HG03469 (cell line): ENCODE data around the gene HES5.

Source experiments
- ATAC-seq: cut with Tn5 transposase; IDR thresholded peaks from one replicate; pipeline ENCODE4 v1.9.1; 2021; ENCODE audit warnings: mild to moderate bottlenecking, moderate library complexity, moderate number of reproducible peaks; ENCODE audit not compliant: unreplicated experiment

Gene HES5

DNA sequence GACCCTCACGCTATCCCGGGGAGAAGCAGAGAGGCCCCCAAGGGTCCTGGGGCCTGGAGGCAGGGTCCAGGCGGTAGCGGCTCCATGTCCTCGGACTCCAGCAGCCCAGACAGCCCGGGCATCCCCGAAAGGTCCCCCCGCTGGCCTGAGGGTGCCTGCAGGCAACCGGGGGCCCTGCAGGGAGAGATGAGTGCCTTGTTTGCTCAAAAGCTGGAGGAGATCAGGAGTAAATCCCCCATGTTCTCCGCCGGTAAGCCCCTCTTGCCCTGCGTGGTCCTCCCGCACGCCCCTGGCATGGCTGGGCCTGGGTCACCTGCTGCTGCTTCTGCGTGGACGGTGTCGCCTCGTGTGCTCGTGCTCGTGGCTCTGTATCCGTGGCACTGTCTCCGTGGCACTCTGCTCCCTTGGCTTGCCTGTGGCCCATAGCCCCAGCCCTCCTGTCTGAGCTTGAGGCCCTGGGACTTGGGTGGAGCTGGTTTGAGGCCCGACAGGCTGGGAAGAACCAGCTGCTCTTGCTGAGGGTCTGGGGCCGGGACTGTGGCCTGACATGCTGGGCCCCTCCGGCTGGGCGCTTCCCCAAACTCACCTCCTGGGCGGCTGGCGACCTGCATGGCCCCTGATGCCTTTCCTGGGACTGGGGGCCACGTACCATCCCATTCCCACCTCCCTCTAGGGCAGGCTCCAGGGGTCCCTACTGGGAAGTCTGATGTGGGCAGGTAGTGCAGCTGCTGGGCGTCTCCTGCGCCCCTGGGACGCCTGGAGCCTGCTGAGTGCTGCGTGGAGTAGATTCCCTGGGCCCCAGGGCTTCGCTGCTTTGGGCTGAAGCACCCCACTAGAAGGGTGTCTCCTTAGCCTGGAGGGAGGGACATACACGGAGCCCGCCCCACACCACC lies 27.2 kb downstream of the HES5 start:
- no peak for ATAC-seq

DNA sequence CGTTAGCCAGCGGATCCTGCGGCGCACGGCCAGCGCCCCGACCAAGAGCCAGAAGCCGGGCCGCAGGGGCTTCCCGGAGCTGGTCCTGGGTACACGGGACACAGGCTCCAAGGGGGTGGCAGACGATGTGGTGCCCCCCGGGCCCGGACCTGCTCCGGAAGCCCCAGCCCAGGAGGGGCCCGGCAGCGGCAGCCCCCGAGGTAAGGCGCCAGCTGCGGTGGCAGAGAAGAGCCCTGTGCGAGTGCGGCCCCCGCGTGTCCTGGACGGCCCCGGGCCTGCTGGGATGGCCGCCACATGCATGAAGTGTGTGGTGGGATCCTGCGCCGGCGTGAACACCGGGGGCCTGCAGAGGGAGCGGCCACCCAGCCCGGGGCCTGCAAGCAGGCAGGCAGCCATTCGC lies 27.9 kb downstream of the HES5 start:
- ATAC-seq = no peak

DNA sequence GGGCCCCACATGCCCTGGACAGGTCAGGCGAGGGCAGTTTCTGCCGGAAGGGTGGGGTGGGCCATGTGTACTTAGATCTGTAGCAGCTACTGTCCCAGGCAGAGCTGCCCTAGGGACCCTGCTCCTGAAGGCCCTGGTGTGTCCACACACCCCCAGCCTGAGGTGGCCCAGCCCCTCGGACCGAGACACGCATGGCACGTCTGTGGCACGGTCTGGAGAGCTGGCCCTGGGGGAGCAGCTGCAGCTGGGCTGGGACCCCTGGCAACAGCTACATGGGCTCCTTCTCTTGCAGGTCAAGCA lies 28.3 kb downstream of the HES5 start:
- no peak for ATAC-seq

DNA sequence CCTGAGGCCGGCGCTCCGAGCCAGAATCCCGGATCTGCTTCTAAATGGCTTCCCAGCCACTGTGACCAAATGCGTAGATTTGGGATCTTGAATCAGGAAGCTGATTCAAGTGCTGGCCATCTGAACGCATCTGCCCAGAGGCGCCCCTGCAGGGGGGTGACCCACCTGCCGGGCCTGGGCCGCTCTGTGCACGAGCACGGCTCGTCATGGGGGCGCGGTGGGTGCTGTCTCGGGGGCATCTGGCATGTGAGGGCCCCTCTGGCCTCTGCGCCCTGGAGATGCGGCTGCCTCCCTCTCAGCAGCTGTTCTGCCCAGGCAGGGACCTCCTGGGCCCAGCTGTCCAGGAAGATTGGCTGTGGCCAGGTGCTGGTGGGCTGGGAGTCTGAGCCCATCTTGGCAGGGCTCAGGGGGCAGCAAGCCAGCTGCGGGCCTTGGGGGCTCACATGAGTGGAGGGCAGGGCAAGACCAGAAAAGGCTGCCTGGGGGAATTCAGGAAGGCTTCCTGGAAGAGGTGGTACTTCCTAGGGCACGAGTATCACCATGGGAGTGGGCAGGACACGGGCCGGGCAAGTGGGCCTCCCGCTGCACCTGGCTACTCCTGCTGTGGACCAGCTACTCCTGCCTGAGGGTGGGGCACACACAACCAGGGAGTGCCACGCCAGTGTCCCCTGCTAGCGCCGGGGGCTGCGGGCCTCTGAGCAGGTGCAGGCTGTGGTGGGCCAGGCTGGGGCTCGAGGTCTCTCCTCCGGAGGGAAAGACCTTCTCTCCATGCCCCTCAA lies 28.8 kb downstream of the HES5 start:
- ATAC-seq = no peak

DNA sequence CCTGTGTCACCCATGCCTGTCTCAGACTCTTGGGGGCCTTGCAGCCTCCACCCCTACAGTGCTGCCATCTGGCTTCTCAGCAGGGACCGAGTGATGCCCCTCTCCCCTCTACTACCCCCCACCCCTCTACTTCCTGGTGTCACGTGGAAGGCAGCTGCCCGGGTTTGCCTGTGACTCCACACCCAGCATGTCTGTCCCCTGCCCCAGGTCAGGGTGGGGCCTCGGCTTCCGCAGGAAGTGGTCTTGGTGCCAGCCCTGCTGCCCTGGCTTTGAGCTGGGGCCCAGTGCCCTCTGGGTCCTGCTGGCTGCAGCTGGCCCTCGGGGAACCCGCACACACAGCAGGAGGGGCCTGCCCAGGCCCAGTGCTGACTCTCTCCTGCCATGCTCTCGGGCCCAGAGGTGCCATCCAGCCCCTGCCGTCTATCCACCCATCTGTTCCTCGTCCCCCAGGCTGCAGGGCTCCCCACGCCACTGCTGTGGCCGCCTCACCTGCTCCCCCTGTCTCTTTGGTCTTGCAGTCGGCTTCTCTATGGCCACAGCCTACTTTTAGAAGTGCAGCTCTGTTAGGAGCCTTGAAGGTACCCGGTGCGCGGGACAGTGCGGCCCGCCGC lies 30.0 kb downstream of the HES5 start:
- ATAC-seq = no peak

DNA sequence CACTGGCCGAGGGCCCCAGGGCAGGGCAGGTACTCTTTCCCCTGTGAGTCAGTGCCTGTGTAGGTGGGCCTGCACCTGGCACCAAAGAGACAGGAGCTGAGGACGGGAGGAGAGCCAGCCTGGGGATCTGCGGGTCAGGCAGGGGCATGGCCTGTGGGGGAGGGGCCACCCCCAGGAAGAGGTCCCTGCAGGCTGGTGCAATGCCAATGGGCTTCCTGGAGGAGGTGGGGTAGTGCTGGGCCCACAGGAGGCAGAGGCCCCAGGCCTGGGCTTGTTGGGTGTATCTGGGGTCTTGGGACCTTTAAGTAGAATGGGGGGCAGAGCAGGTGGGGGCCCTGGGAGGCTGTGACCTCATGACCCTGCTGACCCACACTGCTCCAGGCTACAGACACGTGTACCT lies 30.8 kb downstream of the HES5 start:
- ATAC-seq = no peak

DNA sequence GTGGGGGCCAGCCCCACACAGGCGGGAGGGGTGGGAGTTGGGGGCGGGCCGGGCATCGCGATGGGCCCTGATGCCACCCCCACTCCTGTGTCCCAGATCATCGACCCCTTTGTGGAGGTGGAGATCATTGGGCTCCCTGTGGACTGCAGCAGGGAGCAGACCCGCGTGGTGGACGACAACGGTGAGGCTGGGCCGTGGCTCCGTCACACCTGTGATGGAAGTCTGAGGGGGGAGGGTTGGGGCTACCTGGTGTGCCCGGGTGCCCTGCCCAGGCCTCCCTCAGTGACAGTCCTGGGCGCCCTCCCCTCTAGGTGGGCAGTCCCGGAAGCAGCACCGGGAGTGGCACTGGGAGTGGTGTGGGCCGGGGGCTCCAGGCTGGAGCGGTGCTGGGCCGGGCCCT lies 31.4 kb downstream of the HES5 start:
- no peak for ATAC-seq

DNA sequence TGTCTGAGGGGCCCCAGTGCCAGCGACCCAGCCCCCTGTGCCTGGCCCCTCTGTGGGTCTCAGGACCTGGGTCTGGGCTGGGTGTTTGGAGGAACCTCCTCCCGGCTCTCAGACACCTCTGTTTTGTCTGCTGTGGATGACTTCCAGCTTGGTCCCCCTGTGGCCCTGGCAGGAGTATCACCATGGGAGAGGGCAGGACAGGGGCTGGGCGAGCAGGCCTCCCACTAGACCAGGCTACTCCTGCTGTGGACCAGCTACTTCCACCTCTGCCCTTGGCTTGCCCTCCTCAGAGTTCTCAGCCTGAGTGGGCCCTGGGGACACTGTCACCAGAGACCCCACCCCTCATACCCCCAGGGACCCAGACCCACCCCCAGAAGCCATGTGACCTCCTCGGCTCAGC lies 32.2 kb downstream of the HES5 start:
- no peak for ATAC-seq

DNA sequence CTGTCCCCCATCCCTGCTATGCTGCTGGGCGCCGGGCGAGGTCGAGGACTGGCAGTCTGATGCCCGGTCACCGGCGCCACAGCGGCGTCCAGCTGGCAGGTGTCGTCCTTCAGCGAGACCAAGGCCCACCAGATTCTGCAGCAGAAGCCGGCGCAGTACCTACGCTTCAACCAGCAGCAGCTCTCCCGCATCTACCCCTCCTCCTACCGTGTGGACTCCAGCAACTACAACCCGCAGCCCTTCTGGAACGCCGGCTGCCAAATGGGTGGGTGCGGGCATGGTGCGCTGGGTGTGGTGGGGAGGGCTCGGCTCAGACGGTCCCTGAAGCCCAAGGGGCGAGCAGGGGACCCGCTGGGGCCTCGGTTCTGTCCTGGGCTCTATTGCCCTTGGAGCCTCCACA lies 33.3 kb downstream of the HES5 start:
- ATAC-seq = no peak

DNA sequence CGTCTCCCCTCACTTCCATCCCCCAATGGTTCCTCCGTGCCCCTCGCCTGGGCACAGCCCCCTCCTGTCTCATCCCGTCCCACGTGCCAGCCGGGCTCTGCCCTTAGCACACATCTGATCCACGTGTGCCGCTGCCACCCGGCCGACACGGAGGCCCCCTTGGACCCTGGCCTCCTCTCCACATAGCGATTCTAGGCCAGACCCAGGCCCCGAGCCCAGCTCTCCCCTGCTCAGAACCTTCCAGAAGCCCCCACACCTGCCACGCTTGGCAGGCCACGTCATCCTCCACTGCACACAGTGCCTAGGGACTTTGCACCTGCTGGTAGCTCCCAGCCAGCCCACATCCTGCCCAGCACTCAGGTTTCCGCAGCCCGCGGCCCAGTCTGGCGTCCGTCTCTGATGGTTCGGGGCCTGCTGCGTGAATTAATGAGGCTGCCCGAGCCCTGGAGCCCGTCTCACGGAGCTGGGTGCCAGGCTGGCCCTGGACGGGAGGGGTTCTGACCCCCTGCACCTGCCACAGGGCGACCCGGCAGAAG lies 33.9 kb downstream of the HES5 start:
- no peak for ATAC-seq

DNA sequence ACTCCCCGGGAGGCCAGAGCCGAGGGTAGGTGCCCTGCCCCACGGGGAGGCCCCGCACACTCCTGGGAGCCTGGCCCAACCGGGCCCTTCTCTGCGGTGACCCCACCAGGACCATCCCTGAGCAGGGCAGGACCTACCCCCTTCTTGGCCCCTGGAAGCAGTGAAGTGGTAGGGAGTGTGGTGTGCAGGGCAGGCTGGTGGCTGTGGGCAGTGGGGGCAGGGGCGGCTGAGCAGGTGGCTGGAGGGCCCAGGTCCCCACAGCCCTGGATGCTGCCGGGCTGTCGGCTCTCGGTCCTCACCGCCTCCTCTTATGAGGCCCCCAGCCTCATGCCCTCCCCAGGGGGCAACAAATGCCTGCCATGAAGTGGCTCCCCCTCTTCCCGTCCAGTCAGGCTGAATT lies 34.5 kb downstream of the HES5 start:
- ATAC-seq = no peak

DNA sequence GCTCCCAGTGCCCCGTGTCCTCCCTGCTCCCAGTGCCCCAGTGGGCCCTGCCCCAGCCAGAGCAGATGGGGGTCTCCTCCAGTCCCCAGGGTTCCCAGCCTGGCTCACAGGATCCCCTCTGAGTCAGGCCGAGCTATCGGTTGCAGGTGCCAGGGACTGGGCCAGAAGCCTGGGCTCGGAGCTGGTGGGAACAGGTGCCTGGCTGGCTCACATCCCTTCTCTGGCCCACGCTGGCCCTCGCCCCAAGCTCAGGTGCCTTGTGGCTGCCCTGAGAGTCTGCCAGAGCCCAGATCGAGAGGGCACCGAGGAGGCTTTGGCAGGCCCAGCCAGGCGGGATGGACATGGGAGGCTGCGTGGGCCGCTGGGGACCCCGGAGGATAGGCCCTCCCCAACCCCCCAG lies 35.0 kb downstream of the HES5 start:
- no peak for ATAC-seq

DNA sequence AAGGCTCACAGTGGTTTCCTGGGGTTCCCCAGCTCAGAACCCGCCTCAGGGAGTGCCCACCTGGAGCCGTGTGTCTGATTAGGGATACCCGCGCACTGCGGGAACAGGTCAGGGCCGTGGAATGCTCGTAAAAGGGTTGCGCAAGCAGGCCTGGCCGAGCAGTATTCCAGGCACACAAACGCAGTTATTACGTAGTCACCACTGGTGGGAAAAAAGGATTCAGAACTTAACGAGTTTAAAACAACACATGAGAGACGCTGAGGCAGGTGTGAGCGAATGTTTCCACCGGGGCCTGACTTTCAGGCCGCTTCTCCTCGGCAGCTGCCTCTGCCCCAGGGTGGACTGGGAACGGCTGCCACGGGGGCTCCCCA lies 35.8 kb downstream of the HES5 start:
- ATAC-seq = no peak

DNA sequence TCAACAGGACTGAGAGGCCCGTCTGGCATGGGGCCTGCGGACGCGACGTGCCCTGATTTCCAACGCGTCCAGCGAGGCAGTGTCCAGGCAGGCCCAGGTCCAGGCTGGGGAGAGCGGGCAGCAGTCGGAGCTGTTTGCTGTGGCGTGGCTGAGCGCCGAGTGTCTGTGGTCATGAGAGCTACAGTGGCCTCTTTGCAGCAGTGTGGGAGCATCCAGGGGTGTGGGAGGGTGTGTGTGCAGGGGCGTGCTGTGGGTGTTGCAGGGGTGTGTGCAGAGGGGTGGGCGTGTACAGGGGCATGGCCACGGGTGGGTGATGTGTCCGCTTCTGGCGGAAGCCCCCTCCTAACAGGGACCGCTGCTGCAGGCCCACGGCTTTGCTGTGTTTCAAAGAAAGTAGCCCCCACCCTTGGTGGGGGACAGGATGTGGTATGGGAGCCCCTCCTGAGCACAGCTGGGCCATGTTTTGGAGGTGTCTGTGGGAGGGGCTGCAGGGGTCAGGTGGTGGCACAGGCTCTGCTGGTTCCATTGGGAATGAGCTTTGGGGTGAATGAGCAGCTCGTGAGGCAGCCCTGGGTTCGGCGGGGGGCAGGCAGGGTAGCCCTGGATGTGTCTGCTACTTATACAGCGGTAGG lies 36.3 kb downstream of the HES5 start:
- no peak for ATAC-seq

DNA sequence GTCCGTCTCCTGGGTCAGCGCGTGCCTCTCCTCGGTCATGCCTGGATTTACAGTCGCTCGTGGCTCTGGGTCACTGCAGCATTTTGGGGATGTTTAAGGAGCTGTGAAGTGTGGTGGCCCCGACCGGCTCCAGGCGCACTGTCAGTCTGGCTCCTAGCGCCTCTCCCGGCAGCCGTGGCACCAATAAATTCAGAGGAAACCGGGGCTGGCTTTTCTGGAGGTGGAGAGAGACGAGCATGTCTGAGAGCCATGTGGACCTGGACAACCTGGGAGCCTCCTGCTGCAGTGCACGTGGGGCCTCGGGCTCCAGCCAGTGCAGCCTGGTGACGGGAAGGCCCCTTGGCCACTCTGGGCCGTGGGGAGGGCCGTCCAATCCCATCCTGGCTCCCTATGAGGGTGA lies 36.8 kb downstream of the HES5 start:
- ATAC-seq = no peak

DNA sequence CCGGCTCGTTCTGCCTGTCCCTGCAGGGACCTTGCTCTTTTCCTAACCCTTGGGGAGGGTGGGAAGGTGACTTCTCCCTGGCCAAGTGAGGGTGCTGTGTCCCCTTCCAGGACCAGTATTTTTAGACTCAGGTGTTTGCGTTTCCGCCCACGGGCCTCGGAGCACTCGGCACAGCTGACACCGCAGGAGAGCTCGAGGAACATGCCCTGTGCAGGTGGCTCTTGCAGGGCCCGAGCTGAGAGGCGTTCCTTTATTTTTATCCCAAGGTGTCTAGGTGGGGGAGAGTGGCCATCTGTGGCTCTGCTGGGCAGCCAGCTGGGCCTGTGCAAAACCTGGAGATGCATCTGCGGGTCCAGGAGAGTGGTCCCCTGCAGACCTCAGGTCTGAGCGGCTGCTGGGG lies 38.0 kb downstream of the HES5 start:
- ATAC-seq = no peak

DNA sequence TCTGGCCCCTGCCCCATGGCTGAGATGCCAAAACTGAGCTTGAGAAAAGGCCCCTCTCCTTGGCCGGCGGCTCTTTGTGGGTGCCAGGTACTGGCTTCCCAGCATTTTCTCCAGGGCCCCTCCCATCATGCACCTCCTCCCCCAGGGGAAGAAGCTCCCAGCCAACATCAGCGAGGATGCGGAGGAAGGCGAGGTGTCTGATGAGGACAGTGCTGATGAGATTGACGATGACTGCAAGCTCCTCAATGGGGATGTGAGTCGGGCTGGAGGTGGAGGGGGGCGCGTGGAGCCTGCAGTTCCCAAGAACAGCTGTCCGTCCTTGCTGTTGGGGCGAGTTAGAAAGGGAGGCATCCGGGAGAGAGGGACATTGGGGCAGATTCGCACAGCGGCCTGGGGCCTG lies 40.4 kb downstream of the HES5 start:
- no peak for ATAC-seq

DNA sequence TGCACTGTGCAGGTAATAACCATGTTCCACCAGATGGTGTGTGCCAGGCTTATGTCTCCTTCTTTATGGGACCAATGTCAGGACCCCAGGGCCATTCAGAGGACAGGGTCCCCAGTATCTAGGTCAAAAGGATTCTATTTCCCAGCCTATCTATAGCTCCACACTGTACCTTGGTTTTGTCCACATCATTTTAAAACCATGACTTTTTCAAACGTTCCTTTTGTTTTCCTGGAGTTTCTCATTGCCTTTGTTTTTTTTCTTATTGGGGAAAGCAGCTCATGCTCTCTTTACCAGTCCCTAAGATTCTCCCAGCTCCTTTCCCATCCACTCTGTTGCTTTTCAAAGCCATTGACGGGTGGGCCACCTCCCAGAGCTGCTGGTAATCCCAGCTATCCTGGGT lies 41.4 kb downstream of the HES5 start:
- no peak for ATAC-seq

DNA sequence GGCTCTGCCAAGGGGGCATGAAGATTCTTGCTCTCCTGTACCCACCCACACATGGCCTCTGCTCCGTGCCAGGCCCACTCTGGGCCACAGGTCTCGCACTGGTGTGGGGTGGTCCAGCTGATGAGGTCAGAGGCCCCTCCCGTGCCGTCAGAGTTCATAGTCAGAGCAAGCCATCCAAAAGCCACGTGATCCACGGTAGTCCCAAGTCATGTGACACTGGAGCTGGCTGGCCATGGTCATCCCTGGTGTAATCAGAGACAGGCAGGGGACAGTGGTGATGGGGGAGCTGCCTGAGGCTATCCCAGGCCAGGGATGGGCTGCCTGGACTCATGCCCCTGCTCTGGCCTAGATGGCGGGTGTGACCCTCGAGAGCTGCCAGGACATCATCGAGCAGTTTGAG lies 43.5 kb downstream of the HES5 start:
- ATAC-seq = no peak

DNA sequence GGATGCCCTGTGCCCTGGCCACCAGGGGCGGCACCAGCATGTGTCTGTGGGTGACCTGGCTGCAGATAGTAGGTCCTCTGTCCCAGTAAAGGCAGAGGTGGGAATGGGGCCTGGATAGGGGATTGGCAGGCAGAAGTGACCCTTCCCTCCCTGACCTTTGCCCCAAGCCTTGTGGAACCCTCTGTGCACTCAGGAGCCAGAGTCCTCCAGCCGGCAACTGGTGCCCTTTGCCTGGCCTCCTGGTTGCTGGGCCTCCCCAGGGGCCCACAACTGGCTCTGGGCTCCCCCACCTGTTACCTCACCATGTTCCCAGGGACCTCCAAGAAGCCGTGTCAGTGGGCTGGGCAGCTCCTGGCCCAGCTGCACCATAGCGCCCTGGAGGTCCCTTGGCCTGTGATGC lies 44.0 kb downstream of the HES5 start:
- ATAC-seq = no peak

DNA sequence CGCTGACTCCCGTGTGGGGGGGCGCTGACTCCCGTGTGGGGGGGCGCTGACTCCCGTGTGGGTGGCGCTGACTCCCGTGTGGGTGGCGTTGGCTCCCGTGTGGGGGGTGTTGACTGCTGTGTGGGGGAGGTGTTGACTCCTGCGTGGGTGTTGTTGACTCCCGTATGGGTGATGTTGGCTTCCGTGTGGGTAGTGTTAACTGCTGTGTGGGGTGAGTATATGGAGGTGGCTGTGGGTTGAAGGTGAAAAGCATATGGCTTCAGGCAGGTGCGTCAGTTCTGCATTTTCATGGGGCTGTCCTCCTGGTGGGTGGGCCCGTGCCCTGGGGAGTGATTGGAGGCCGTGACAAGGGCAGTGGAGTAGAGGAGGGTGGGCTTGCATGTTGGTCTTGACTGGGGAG lies 46.1 kb downstream of the HES5 start:
- no peak for ATAC-seq
